ENCODE data around the gene ROR2. TPM values are rescaled to one million over a fixed set of nuclear protein-coding genes. Genes with fewer than 3 reads are reported as not detected.

Gene ROR2
- total RNA-seq, 1 experiment from 2014 or later = not detected

GRCh38 chr9:91944711-91945110, 5.3 kb downstream of the ROR2 start:
- CTCF ChIA-PET = interaction anchor here (1.3 kb wide), 1 partner anchor 9 kb away, joined by 3 read pairs; no protein-coding TSS in a partner anchor
- Mint-ChIP-seq H3K4me1 (ENCODE audit: low read depth, unreplicated experiment) (no peaks in the 10 kb centered on the region), H3K27me3 (ENCODE audit: unreplicated experiment) (peaks cover 75% of the 10 kb centered on the region), H3K36me3 (ENCODE audit: insufficient read depth, unreplicated experiment) (no peaks in the 10 kb centered on the region), H3K27ac (ENCODE audit: unreplicated experiment) (no peak overlapping the region), H3K4me3 (ENCODE audit: low read depth, unreplicated experiment) (no peak overlapping the region), H3K9me3 (ENCODE audit: low read depth, unreplicated experiment) (no peaks in the 10 kb centered on the region)
- no peak for DNase-seq
- BruUV-seq (replicated peaks) = no TSS peak
- intact Hi-C loops (cut with micrococcal nuclease; ENCODE audit: unreplicated experiment) = no loop called here
- TF ChIP-seq CTCF (IDR thresholded peaks at IDR 0.05; ENCODE audit: unreplicated experiment) = no peak

- BruUV-seq (replicated peaks) = no TSS peak
- intact Hi-C loops (cut with micrococcal nuclease; ENCODE audit: unreplicated experiment) = no loop called here
- CTCF ChIA-PET = interaction anchor here (0.5 kb wide), 1 partner anchor 32 kb away, joined by 3 read pairs; no protein-coding TSS in a partner anchor
- H3K4me3 Mint-ChIP-seq (ENCODE audit: low read depth, unreplicated experiment) = no peak overlapping the region
- no peak overlapping the region for H3K27ac Mint-ChIP-seq (ENCODE audit: unreplicated experiment)
- peaks cover 85% of the 10 kb centered on the region for H3K27me3 Mint-ChIP-seq (ENCODE audit: unreplicated experiment)
- H3K36me3 Mint-ChIP-seq (ENCODE audit: insufficient read depth, unreplicated experiment) = no peaks in the 10 kb centered on the region
- H3K4me1 Mint-ChIP-seq (ENCODE audit: low read depth, unreplicated experiment) = no peaks in the 10 kb centered on the region
- no peaks in the 10 kb centered on the region for H3K9me3 Mint-ChIP-seq (ENCODE audit: low read depth, unreplicated experiment)
- DNase-seq = no peak
- no peak for TF ChIP-seq CTCF (IDR thresholded peaks at IDR 0.05; ENCODE audit: unreplicated experiment)
These were observed 6.3 kb downstream of the ROR2 start for GRCh38 chr9:91943478-91944470.

GRCh38 chr9:91942201-91942600, 7.8 kb downstream of the ROR2 start:
- Mint-ChIP-seq H3K4me1 (ENCODE audit: low read depth, unreplicated experiment) (no peaks in the 10 kb centered on the region), H3K4me3 (ENCODE audit: low read depth, unreplicated experiment) (no peak overlapping the region), H3K36me3 (ENCODE audit: insufficient read depth, unreplicated experiment) (no peaks in the 10 kb centered on the region), H3K27ac (ENCODE audit: unreplicated experiment) (no peak overlapping the region), H3K9me3 (ENCODE audit: low read depth, unreplicated experiment) (no peaks in the 10 kb centered on the region), H3K27me3 (ENCODE audit: unreplicated experiment) (peaks cover 87% of the 10 kb centered on the region)
- no TSS peak for BruUV-seq (replicated peaks)
- intact Hi-C loops (cut with micrococcal nuclease; ENCODE audit: unreplicated experiment) = no loop called here
- TF ChIP-seq CTCF (IDR thresholded peaks at IDR 0.05; ENCODE audit: unreplicated experiment) = no peak
- DNase-seq = no peak
- CTCF ChIA-PET = interaction anchor here (0.6 kb wide), 1 partner anchor 151 kb away, joined by 3 read pairs; no protein-coding TSS in a partner anchor

GRCh38 chr9:91939978-91940377, 10.1 kb downstream of the ROR2 start:
- BruUV-seq (replicated peaks) = no TSS peak
- Mint-ChIP-seq H3K4me3 (ENCODE audit: low read depth, unreplicated experiment) (no peak overlapping the region), H3K4me1 (ENCODE audit: low read depth, unreplicated experiment) (no peaks in the 10 kb centered on the region), H3K9me3 (ENCODE audit: low read depth, unreplicated experiment) (no peaks in the 10 kb centered on the region), H3K27ac (ENCODE audit: unreplicated experiment) (no peak overlapping the region), H3K27me3 (ENCODE audit: unreplicated experiment) (peaks cover 84% of the 10 kb centered on the region), H3K36me3 (ENCODE audit: insufficient read depth, unreplicated experiment) (no peaks in the 10 kb centered on the region)
- CTCF ChIA-PET = no interaction called here
- TF ChIP-seq CTCF (IDR thresholded peaks at IDR 0.05; ENCODE audit: unreplicated experiment) = no peak
- no peak for DNase-seq
- intact Hi-C loops (cut with micrococcal nuclease; ENCODE audit: unreplicated experiment) = no loop called here
